CD4-positive, alpha-beta T cell treated with Interleukin-6 for 4 hours (primary cell): ENCODE results near the gene TMC7.
"Not testable (repeated sequence)": the region's sequence is repeated elsewhere in the genome, so short reads cannot be mapped to it uniquely, and the experiment has no call there.

Experiments
- DNase-seq: peaks from one replicate; pipeline ENCODE4 v3.0.0-alpha.2; 2020; ENCODE audit warnings: mixed read lengths

Gene TMC7

DNA sequence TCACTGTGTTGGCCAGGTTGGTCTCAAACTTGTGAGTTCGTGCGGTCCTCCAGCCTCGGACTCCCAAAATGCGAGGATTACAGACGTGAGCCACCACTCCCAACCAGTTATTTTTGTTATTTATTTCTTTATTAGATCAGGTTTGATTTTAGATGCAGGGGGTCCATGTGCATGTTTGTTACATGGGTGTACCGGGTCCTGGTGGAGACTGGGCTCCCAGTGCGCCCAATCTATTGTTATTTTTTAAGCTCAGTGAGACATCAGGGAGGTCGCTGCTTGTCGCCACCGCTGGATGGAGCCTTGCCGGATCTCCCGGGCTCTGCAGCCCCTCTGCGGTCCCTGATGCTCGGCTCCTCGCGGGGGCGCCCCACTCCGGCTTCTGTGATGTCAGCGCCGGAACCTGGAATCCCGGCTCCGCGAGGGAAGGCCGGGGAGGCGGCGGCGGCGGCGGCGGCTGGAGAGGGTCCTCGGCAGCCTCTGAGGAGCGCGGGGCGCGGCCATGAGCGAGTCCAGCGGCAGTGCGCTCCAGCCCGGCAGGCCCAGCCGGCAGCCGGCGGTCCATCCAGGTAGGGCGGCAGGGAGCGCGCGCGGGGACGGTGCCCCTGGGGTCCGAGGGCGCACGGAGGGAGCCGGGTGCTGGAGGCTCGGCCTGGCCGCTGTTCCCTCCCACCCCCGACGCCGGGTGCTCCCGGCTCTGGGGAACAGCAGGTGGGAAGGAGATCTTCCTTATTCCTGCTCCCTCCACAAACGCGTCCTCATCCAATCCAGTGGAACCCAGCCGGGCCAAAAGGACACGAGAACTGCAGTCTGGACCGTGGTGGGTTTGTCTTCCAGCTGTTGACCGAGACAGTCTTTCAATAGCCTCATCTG is at the start of gene TMC7:
Gene TMC7, plus strand, starts transcription at position 370 of the 870 bp plus-strand sequence. Its CDS starts 130 bp downstream, at position 500.
- DNase-seq = no peak

DNA sequence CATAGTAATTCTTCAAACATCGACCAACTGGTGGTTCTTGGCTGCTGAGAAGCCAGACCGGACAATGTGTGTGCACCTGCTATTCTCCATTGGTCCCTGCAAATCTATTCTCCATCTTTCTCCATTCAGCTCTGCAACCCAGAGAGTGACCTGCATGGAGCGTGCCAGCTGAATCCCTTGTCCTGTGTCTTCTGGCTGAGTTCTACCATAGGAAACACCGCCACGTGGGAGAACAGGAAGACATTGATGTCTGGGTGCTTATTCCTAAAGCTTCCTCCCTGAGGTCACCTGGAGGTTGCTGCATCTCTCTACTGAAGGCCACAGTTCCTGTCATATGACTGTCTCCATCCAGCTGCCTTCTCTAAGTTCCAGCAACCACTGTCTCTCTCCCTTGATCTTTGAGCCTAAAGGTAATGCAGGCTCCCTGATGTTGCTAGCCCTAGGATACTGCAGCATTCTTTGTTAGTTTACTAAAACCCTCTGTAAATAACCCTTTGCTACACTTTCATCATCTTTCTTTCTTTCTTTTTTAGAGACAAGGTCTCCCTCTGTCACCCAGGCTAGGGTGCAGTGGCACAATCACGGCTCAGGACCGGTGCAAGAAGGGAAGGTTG is 46.9 kb upstream of the TMC7 start:
- no peak for DNase-seq

DNA sequence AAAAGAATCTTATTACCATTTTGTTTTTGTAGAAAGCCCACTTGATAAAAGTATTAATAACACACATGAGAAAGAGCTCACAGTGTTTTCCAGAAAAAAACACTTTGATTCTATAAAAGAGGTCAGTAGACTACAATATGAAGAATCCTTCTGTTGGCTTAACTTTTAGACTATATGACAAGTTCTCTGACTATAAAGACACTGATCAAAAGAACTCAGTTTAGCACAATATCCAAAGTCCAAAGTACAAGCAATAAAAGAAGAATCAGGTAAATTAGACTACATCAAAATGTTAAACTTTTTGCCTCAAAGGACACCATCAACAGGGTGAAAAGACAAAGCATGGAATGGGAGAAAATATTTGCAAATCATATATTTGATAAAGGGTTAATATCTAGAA is 46.3 kb upstream of the TMC7 start:
- no peak for DNase-seq

DNA sequence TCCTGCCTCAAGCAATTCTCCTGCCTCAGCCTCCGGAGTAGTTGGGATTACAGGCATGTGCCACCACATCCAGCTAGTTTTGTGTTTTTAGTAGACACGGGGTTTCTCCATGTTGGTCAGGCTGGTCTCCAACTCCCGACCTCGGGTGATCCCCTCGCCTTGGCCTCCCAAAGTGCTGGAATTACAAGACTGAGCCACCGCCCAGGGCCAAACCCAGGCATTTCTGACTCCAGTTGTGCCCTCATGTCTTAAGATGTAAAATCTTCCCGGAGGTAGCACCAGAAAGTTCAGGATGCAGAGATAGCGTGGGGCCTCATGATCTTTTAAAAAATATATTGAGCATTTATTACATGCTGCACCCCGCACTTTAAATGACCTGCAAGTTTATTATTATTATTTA is 44.7 kb upstream of the TMC7 start:
- DNase-seq = no peak

DNA sequence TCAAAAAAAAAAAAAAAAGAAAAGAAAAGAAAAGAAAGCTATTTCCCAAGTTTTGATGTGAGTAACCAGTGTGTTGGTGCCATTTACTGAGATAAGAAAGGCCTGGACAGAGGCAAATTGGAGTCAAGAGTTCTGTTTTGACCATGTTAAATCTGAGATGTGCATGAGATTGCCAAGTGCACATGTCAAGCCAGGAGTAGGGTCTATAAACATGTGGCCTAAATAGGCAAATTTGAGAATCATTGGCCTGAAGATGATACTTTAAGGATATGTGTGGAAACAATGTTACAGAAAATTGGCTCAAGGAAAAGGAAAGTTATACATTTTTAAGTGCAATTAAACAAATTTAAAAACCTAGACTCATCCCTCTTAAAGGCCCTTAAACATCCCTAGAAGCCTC is 42.3 kb upstream of the TMC7 start:
- DNase-seq = no peak

DNA sequence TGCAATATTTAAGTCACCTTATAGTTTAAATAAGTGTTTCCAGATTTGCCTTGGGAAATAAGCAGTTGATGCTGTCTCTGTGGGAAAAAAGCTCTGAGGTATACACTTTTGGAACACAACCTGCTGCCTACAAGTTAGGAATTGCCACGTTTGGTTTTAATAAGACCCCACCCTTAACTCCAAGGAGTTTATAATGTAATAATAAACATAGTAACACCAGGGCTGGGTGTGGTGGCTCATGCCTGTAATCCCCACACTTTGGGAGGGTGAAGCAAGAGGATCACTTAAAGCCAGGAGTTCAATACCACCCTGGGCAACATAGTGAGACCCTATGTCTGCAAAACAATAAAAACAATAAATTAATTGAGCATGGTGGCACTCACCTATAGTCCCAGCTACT is 41.7 kb upstream of the TMC7 start:
- DNase-seq = no peak

DNA sequence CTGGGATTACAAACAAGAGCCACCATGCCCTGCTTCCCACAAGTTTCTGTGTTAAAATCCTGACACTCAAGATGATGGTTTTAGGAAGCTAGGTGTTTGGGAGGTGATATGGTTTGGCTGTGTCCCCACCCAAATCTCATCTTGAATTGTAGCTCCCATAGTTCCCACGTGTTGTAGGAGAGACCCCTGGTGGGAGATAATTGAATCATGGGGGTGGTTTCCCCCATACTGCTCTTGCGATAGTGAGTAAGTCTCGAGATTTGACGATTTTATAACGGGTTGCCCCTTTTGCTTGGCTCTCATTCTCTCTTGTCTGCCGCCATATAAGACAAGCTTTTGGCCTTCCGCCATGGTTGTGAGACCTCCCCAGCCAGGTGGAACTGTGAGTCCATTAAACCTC is 40.3 kb upstream of the TMC7 start:
- DNase-seq = no peak

DNA sequence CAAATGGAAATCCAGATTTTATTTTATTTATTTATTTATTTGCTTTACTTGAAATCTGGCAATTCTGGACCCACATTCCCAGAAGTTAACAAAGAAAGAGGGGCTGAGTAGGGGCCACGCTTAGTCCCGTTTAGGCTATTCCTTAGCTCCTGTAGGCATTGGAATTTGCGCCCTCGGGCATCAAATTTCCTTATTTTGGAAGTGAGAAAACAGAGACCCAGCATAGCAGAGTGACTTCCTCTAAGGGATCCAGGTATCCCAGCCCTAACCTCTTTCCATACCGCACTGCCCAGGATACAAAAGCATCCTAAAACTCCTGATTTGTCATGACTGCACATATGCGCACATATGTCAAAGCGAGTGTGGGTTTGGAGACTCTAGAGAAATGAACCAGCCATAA is 38.5 kb upstream of the TMC7 start:
- DNase-seq = no peak

DNA sequence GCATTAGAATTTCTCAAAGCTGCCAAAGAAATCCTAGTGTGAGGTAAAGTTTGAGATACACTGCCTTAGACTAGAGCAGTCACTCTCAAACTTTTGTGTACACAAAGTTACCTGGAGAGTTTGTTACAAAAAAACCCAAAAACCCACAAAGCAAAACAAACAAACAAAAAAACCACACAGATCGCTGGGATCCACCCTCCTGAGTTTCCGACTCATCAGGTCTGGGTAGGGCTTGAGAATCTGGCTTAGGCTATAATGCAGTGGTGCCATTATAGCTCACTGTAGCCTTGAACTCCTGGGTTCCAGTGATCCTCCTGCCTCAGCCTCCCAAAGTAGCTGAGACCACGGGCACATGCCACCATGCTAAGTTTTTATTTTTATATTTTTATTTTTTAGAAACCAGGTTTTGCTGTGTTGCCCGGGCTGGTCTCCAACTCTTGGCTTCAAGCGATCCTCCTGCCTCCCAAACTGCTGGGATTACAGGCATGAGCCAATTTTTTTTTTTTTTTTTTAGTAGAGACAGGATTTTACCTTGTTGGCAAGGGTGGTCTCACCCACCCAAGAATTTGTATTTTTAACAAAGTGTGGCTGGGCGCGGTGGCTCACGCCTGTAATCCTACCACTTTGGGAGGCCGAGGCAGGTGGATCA is 35.2 kb upstream of the TMC7 start:
- DNase-seq = no peak

DNA sequence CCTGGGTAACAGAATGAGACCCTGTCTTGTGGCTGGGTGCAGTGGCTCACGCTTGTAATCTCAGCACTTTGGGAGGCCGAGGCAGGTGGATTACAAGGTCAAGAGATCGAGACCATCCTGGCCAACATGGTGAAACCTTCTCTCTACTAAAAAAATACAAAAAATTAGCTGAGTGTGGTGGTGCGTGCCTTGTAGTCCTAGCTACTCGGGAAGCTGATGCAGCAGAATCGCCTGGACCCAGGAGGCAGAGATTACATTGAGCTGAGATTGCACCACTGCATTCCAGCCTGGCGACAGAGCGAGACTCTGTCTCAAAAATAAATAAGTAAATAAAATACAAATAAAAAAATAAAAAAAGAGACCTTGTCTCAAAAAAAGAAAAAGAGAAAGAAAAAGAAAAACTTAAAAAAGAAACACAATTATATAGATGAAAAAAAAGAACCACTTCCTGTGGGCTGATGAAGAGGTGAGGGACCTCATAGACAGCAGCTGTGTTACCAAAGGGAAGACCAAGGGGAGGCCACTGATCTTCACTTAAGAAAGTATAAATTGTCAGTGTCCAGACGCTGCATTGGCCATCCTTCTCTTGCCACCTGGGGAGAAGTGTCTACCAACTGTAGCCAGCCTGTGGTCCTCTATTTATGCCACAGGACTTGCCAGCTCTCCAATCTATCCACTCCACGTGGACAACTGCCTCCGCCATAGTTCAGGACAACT is 33.1 kb upstream of the TMC7 start:
- DNase-seq = no peak

DNA sequence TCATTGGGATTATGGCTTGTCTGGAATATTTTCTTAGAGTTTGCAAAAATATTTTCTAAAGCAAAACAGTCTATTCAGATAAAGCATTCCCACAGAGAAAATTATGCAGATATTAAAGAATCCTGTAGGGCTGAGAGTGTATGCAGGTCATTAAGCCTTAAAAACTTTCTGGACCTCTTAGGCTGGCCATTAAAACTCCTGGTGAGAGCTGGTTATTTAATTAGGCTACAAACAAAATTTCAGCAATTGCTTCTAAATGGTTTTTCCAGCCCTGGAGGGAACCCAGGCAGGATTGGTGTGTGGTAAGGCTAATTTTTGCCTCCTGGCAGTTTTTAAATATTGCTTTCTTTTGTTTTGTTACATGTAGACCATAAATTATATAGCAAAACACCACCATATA is 30.2 kb upstream of the TMC7 start:
- no peak for DNase-seq

DNA sequence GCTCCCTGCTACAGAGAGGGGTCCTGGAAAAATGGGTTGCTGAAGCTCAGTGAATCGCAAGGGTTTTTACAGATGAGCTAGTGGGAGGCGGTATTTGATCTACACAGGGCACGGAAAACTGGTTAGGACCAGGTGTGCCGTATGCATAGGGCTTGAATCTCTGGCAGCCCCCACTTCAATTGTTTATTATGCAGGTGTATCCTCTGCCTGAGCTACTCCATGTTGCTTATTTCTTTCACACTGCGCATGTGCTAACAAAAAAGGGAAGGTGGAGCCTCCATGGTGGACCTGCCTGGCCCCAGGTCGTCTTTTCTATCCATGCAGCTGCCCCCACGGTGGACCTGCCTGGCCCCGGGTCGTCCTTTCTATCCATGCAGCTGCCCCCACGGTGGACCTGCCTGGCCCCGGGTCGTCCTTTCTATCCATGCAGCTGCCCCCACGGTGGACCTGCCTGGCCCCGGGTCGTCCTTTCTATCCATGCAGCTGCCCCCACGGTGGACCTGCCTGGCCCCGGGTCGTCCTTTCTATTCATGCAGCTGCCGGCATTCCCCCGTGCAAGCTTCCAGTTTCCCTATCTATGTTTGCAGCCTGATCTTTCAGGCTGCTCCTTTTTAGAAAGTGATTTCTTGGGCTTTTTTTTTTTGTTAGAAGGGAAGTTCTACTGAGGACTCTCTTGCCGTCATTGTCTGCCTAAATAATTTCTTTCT is 27.7 kb upstream of the TMC7 start:
- peak; percentile 36 for DNase-seq

DNA sequence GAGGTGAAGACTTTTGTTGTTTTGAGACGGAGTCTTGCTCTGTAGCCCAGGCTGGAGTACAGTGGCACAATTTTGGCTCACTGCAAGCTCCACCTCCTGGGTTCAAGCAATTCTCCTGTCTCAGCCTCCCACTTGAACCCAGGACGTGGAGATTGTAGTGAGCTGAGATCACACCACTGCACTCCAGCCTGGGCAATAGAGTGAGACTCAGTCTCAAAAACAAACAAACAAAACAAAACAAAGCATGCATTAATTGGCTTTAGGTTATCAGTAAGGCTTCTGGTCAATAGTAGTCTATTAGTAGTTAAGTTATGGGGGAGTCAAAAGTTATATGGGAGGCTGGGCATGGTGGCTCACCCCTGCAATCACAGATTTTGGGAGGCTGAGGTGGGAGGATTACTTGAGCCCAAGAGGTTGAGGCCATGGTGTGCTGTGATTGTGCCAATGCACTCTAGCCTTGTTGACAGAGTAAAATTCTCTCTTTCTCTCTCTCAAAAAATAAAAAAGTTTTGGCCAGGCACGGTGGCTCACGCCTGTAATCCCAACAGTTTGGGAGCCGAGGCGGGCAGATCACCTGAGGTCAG is 27.0 kb upstream of the TMC7 start:
- not testable (repeated sequence) for DNase-seq

DNA sequence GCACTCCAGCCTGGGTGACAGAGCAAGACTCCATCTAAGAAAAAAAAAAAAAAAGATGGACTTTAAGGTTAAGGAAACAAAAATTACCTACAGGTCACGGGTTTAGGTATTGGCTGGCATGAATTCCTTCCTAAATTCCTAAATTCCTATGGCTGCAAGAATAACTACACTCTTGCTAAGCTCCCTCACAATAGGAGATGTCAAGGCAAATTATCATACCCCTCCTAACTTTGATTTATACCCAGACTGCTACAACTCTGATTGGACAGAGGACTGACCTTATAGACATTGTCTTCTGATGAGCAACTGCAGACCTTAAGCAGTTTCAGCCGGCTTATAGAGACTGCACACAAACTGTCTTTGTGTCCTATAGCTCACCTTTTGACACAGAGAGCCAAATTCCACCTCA is 25.1 kb upstream of the TMC7 start:
- no peak for DNase-seq

DNA sequence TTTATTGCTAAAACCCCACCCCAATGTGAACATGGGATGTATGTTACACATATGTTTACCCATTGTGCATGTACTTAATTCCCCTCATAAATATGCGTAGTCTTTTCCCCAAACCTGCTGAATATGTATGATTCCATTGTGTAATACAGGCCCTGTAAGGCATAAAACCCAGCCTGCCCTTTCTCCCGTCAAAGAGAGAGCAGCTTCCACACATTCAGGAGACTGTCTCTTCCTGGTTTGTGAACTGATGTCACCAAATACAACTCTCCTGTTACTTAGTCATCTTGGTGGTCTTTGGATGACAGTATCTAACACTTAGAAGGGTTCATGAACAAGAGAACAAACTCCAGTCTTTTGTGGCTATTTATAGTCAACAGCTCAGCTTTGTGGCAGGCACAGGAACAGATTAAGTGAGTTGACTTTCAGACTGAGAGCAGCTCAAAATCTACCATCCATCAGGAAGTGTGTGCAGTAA is 24.7 kb upstream of the TMC7 start:
- no peak for DNase-seq

DNA sequence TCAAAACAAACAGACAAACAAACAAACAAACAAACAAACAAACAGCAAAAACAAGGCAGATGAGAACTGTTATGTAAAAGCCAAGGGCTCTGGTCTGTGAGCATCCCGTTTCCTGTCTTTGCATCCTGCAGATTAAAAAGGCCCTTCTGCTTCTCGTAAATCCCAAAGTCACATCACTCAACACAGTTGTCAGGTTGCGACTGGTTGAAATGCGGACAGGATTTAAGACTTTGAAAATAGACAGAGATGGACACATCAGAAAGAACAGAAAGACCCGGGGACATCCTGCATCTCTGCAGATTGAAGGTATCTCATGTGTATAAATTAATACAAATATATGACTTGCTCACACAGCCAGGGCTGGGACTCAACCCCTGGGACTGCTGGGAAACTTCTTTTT is 18.2 kb upstream of the TMC7 start:
- DNase-seq = no peak

DNA sequence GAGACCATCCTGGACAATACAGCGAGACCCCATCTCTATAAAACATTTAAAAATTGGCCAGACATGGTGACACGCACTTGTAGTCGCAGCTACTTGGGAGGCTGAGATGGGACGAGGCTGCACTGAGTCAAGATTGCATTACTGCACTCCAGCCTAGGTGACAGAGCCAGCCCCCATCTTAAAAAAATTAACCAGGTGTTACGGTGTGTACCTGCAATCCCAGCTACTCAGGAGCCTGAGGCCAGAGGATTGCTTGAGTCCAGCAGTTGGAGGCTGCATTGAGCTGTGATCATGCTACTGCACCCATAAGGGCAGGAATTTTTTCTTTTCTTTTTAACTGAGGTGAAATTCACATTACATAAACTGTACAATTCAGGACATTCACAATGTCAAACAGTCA is 16.9 kb upstream of the TMC7 start:
- DNase-seq = no peak

DNA sequence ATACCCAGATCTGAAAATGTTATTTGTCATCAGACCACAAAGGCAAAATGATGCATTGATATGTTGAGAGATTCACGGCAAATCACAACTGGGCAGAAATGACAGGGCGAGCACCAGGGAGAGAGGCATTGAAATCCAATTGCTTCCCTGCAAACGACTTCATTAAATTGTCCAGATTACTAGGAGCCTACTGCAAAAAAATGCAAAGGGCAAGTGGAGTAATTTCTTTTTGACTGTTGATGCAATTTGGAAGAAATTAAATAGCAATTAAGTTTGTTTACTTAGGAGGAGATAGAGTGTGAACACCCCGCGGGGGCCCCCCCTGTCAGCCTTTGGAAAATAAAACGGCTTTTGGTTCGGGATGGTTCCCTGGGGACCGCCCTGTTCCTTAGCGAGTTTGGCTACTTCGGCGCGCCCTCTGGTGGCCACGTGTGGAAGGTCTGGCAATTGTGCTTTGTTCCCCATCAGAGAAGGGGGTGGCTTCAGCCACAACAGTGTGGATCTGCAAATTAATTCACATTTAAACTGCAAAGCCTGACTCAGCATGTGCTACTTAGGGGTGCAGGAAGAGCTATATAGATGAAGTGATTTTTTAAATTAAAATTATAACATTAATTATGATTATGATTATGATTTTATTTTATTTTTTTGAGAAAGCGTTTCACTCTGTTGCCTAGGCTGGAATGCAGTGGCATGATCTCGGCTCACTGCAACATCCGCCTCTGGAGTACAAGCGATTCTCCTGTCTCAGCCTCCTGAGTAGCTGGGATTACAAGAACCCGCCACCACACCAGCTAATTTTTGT is 14.5 kb upstream of the TMC7 start:
- DNase-seq = peak; percentile 83

DNA sequence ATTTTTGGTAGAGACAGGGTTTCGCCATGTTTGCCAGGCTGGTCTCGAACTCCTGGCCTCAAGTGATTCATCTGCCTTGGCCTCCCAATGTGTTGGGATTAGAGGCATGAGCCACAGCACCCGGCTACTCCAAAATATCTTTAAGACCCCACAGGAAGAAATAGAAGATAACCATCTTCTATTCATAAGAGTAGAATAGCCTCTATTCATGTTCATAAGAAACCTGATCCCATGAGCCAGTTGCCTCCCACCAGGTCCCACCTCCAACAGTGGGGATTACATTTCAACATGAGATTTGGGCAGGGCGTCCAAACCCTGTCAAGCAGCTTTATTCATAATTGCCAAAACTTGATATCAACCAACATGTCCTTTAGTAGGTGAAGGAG is 13.9 kb upstream of the TMC7 start:
- no peak for DNase-seq

DNA sequence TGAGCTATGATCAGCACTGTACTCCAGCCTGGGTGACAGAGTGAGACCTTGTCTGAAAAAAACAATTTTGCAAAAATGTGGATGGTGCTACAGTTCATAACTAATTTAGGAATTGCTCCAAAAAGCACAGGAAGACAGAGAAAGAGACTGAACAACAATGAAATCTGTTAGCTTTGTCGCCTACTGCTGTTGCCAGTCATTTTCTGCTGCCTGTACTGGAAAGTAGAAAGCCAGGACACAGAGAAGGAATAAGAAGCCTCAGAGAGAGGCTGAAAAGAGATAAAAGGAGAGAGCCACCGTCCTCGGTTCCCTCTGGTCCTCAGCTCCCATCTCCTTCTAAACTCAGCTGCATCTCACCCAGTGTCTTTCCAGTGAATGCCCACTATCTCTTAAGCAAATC is 8.6 kb upstream of the TMC7 start:
- DNase-seq = no peak

DNA sequence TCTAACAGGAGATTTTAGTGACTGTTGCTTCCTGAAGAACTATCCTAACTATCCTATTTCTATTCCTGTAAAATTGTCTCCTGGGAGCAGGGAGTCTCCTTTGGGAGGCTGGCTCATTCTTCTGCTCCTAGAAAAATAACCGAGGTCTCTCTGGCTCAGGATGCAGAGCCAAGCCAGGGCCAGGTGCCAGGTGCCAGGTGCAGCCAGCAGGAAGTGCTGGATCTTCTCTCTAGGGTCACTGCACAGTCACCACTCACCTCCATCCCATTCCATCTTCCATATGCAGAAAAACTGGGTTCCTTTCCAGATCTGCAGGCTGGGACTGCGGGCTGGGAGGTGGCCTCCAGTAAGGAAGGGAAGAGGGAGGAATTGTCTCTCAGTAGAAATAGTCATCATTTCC is 3.8 kb upstream of the TMC7 start:
- no peak for DNase-seq
